HG02678 (cell line): ENCODE results near the gene FOXA2.

Experiments
- ATAC-seq: cut with Tn5 transposase; IDR thresholded peaks from one replicate; pipeline ENCODE4 v1.9.1; 2021; ENCODE audit warnings: mild to moderate bottlenecking, moderate library complexity; ENCODE audit not compliant: unreplicated experiment

The FOXA2 gene

DNA sequence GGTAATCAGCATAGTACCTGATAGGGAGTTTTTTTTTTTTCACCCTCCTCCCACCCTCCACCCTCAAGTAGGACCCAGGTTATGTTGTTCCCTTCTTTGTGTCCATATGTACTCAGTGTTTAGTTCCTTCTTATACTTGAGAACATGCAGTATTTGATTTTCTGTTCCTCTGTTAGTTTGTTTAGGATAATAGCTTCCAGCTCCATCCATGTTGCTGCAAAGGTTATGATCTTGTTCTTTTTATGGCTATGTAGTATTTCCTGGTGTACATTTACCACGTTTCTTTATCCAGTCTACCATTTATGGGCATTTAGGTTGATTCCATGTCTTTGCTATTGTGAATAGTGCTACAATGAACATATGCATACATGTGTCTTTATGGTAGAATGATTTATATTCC is 41.9 kb downstream of the FOXA2 start:
- no peak for ATAC-seq

DNA sequence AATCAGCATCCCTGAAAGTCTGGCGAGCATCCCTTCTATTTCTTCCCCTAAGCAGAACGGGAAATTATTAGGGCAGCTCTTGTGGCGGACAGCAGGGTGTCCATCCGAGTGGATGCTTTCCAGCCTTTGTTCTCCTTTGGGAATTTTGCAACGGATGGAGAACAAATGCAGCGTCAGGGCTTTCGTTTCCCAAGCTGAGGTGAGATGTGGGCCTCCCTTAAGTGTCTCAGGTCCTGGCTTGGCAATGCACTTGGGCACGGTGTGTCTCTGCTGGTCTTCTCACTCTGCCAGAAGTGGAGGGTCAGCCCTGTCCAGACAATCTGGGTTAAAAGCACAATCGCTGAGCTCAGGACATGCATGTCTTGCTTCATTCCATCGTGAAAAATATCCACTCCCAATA is 43.5 kb downstream of the FOXA2 start:
- ATAC-seq, result no peak

DNA sequence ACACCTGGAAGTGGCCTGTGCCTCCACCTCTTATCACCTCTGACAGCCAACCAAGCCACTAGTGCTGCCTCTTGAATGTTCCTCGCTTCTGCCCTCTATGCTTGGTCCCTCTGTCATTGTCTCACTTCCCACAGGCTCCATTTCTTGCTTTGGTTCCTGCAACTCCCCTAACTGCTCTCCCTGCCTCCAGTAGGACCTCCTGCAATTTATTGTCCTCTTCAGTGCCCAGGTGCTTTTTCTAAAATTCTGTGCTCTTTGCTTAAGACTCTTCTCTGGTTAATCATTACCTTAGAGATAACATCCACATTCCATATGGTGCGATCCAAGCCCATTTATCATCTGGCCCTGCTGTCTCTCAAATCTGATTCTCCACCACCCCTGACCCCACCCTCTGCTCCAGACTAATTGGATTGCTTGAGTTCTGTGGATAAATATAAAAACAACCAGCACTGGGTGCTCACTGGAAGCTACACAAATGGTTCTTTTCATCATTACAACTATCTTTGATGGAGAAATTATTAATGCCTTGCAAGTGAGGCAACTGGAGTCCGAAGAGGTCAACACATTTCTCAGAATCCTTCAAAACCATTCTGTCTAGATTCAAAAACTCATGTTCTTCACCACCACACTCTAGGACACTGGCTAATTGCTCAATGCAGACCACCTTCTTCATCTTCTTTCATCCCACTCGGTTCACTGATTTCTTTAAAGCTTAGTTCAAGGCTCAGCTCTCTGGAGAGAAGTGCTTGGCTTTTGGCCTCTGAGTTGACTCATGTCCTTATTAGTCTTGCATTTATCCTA is 47.2 kb downstream of the FOXA2 start:
- ATAC-seq, result no peak

DNA sequence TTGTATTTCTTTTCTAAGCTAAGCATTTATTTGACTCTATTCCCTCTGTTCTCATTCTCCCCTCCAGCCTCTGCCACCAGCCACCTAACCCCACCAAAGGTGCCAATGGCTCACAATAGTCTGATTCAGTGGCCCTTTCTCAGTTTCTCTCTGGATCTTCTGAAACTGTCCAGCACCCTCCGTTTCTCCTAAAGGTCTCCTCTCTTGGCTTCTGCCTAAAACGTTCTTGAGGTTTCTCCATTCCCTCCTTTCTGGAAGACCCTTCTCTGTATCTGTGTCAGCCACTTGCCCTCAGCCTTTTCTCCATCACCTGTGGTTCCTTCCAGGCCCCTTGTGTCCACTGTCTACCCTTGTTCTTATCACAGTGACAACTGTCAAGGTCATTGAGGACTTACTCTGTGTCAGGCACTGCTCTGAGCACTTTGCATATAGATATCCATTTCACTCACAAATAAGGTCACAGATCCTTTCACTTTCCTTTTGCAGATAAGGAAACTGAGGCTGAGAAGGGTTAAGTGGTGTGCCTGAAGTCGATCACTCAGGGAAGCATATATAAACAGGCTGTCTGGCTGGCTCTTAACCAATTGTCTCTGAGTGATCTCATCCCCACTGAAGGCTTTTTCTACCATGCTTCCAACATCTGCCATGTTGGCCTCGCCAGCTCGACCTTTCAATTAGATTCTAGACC is 48.1 kb downstream of the FOXA2 start:
- no peak for ATAC-seq

DNA sequence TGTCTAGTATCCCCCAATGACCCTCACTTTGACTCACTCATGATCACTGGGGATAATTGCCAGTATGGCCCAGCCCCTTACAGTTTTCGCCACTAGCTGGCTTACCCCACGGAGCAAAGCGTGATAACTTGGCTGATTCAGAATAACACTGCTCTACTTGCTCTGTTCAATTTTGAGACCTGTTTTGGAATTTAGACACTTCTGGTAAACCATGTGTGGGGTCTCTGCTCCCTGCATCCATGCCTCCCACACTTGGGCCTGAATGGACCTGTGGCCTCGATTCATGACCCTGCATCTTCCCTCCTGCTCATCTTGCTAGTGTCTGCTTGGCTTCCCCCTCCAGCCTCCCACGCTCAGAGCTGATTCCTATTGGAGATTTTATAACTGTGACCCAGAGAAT is 48.9 kb downstream of the FOXA2 start:
- no peak for ATAC-seq

DNA sequence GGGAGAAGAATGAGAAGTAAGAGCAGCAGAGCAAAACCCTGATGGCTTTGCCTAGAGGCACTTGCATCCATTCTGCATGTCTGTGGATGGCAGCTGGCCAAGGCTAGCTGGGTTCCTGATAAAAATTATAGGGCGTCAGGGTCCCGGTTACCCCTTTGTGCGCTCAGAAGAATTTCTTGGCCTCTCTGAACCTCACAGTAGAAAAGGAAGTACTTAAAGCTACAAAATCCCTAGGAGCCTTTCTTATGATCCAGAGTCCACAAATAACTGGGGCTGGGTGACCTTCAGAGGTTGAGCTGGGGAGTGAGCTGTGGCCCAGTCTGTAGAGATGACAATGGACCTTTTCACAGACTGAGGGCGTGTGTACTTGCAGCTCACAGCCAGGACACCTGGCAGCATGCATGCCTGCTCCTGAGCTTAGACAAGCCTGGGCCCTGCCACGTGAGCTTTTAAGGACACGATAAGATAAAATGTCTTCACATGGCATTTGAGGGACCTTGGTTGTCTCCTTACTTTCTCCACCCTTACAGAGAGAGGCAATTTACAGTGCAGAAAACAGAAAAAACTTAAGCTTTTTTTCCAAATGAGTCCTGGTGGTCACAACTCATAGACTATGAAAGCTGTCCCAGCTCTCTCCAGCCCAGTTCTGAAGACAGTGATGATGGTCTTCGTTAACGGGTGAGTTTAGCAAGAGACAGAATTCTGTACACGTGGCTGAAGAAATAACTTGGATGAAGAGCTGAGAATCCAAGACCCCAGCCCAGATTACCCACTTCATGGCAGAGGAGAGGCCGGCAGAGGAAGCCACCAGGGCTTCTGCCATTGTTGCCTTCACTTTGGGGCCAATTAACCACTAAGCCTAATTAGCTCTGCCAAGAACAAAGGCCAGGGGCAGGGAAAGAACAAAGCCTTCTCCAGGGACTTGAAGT is 50.3 kb downstream of the FOXA2 start:
- ATAC-seq, result no peak

DNA sequence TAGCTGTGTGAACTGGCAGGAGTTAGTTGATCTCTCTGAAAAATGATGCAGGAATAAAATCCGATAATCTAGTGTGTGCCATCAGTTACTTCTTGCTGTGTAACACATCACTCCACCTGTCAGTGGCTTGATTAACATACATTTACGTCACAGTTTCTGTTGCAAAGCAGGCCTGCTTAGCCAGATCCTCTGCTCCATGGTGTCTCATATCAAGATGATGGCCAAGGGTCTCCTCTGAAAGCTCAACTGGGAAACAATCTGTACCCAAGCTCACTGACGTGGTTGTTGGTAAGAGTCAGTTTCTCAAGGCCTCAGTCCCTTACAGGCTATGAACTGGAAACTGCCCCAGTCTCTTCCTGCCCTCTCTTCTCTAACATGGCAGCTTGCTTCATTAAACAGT is 51.8 kb downstream of the FOXA2 start:
- no peak for ATAC-seq

DNA sequence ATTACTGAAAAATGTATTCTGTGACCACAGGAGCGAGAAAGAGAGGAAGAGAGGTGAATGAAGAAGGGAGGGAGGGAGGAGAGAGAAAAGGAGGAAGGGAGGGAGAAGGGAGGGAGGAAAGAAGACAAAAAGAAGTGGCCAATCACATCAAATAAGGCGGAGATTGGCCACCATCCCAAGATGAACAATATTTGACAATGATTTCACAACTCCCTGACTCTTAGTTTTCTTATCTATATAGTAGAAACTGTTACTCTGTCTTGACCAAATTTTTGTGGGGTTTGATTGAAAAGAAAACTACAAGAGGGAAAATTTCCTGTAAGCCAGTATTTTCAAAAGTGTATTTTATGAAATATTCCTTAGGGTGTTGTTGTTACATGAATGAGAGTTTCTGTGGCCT is 52.6 kb downstream of the FOXA2 start:
- no peak for ATAC-seq

DNA sequence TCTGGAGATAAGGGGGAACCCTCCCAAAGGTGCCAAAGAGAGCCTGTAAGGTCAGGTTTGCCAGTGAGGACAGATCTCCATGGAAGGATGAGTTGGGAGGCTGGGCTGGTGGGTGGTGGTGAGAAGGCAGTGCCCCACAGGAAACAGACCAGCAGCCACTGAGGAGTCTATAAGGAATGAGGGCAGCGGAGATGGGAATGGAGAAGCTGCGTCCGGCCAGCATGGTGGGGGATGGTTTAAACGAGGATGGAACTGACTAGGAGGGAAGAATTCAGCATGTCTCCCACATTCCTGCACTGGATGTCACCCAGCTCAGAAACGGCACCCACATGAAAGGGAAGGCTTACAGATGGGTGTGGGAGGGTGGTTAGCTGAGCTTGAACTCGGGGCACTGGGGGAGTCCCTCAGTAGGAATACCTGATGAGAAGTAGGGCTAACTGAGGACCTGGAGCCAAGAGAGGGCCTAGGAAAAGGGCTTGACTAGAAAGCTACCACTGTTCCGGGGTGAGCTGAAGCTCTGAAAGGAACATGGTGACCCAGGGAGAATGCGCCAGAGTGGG is 53.2 kb downstream of the FOXA2 start:
- ATAC-seq, result no peak
